ENCODE results near the gene RIN3. TPM values are rescaled to one million over a fixed set of nuclear protein-coding genes. Genes with fewer than 3 reads are reported as not detected.
"Not testable (repeated sequence)": the region's sequence is repeated elsewhere in the genome, so short reads cannot be mapped to it uniquely, and the experiment has no call there.

Gene RIN3
- total RNA-seq, 4 donors from 2014 or later, result 6.2 to 29.8 (median 12.2) TPM

DNA sequence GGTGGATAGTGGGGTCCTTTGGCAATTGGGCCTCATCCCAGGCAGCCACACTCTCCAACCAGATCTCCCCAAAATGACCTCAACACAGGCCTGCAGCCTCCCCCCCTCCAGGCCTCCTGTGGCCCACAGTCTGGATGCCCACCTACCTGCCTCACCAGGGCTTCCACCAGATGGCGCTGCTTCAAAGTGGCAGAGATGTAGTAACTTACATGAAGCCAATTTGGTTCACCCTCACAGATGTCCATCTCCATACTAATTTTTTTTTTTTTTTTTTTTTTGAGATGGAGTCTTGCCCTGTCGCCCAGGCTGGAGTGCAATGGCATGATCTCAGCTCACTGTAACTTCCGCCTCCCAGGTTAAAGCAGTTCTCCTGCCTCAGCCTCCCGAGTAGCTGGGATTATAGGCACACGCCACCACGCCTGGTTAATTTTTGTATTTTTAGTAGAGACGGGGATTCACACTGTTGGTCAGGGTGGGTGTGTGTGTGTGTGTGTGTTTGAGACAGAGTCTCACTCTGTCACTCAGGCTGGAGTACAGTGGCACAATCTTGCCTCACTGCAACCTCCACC lies 201.2 kb downstream of the RIN3 start:
- H3K4me3 ChIP-seq; H3K4me1 ChIP-seq; intact Hi-C loops (cut with DNase I; ENCODE audit: low total_unique reads); H3K27me3 ChIP-seq; H3K36me3 ChIP-seq; H3K9me3 ChIP-seq; H3K27ac ChIP-seq: not testable (repeated sequence)
- peak; percentile 55 to 66 for DNase-seq
- TF ChIP-seq, protein P1, sequence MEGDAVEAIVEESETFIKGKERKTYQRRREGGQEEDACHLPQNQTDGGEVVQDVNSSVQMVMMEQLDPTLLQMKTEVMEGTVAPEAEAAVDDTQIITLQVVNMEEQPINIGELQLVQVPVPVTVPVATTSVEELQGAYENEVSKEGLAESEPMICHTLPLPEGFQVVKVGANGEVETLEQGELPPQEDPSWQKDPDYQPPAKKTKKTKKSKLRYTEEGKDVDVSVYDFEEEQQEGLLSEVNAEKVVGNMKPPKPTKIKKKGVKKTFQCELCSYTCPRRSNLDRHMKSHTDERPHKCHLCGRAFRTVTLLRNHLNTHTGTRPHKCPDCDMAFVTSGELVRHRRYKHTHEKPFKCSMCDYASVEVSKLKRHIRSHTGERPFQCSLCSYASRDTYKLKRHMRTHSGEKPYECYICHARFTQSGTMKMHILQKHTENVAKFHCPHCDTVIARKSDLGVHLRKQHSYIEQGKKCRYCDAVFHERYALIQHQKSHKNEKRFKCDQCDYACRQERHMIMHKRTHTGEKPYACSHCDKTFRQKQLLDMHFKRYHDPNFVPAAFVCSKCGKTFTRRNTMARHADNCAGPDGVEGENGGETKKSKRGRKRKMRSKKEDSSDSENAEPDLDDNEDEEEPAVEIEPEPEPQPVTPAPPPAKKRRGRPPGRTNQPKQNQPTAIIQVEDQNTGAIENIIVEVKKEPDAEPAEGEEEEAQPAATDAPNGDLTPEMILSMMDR (IDR thresholded peaks at IDR 0.05), result peak; percentile 37 to 61 (median 53)

DNA sequence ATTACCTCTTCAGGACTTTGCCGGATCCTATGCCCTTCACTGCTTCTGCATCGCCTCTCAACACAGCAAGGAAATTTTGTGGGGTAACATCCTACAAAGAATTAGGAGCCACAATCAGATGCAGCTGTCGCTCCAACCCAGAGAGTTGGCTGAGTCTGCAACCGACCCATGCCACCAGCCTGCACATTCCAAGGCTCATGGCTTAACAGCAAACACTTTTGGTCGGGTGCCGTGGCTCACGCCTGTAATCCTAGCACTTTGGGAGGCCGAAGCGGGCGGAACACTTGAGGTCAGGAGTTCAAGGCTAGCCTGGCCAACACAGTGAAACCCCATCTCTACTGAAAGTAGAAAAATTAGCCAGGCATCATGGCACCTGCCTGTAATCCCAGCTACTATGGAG lies 202.6 kb downstream of the RIN3 start:
- no peak for DNase-seq
- no peaks in the 10 kb centered on the region for H3K36me3 ChIP-seq
- intact Hi-C loops (cut with DNase I; ENCODE audit: low total_unique reads), result no loop called here
- no peak overlapping the region for H3K4me3 ChIP-seq
- H3K27ac ChIP-seq, result no peak overlapping the region
- no peaks in the 10 kb centered on the region for H3K4me1 ChIP-seq
- no peaks in the 10 kb centered on the region for H3K9me3 ChIP-seq
- no peak for TF ChIP-seq POLR2A (IDR thresholded peaks at IDR 0.05)
- TF ChIP-seq, protein P1 (IDR thresholded peaks at IDR 0.05), result no peak
- H3K27me3 ChIP-seq, result no peaks in the 10 kb centered on the region

DNA sequence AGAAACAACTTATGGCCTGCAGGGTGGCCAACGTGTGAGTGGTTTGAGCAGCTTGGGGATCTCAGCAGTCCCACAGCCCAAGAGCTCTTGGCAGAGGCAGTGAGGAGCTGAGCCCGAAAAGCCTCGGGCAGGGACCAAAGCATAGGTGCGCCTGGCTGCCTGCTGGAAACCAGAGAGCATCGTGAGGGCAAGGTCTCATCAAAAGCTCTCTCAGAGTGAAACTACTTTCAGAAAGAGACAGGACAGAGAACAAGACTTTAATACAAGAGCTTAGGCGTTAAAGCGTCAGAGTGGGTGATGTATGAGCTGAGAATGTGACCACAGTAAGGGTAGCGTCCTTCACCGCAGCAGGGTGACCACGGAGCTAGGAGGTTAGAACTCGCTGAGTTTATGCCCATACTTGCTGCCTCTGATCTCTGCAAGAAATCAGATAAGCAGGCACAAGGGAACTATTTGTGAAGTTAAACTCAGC lies 204.0 kb downstream of the RIN3 start:
- Histone ChIP-seq H3K27me3 (no peaks in the 10 kb centered on the region), H3K27ac (no peak overlapping the region), H3K4me1 (no peaks in the 10 kb centered on the region), H3K4me3 (no peak overlapping the region), H3K9me3 (no peaks in the 10 kb centered on the region), H3K36me3 (no peaks in the 10 kb centered on the region)
- no peak for DNase-seq
- TF ChIP-seq POLR2A (IDR thresholded peaks at IDR 0.05), result no peak
- intact Hi-C loops (cut with DNase I; ENCODE audit: low total_unique reads), result no loop called here

DNA sequence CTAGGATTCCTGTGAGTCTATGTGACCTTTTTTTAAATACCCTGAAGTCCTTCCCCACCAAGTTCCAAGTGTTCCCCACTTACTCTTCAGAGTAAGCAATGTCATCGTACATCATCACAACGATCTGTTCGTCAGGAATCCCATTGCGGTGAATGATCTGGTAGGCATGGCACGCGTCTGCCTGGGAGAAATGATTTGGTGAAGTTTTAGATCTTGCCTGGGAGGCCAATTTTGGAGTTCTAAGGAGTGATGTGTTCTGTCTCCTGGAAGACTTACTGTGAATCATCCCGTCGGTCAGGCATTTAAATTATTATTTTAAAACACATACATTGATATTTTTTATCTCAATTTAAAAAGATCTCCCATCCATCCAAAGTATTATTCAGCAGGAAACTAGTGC lies 205.1 kb downstream of the RIN3 start:
- no peaks in the 10 kb centered on the region for H3K9me3 ChIP-seq
- no peaks in the 10 kb centered on the region for H3K27me3 ChIP-seq
- intact Hi-C loops (cut with DNase I; ENCODE audit: low total_unique reads), result no loop called here
- no peak overlapping the region for H3K27ac ChIP-seq
- no peaks in the 10 kb centered on the region for H3K4me1 ChIP-seq
- DNase-seq, result no peak
- no peaks in the 10 kb centered on the region for H3K36me3 ChIP-seq
- TF ChIP-seq, protein P1 (IDR thresholded peaks at IDR 0.05), result no peak
- no peak for TF ChIP-seq POLR2A (IDR thresholded peaks at IDR 0.05)
- H3K4me3 ChIP-seq, result no peak overlapping the region

DNA sequence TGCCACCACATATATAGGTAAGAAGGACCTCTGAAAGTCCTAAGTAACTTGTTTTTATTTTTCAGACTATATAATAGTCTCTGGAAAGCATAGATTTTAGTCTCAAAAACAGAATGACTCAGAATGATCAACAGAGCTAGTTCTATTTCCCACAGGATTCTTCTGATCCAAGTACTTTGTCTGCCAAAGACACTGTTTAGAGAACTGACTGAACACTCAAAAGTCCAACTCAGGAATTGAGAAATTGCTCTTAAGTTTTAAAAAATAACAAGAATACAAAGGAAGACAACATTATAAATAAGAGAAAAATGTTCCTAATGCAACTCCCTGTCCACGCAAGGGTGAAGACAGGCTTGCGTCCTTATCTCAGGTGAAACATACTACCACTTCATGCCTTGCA lies 205.8 kb downstream of the RIN3 start:
- DNase-seq, result no peak
- no peaks in the 10 kb centered on the region for H3K27me3 ChIP-seq
- H3K36me3 ChIP-seq, result no peaks in the 10 kb centered on the region
- H3K4me3 ChIP-seq, result no peak overlapping the region
- H3K4me1 ChIP-seq, result no peaks in the 10 kb centered on the region
- peak overlapping the region; percentile 9 to 35 for H3K27ac ChIP-seq
- TF ChIP-seq, protein P1 (IDR thresholded peaks at IDR 0.05), result no peak
- TF ChIP-seq POLR2A (IDR thresholded peaks at IDR 0.05), result no peak
- intact Hi-C loops (cut with DNase I; ENCODE audit: low total_unique reads), result no loop called here
- H3K9me3 ChIP-seq, result no peaks in the 10 kb centered on the region

GRCh38 chr14:92719890-92720323 lies 206.3 kb downstream of the RIN3 start:
- Histone ChIP-seq H3K27ac (peak overlapping the region; percentile 9 to 35), H3K4me3 (no peak overlapping the region), H3K36me3 (no peaks in the 10 kb centered on the region), H3K27me3 (no peaks in the 10 kb centered on the region), H3K9me3 (no peaks in the 10 kb centered on the region), H3K4me1 (no peaks in the 10 kb centered on the region)
- no peak for TF ChIP-seq POLR2A (IDR thresholded peaks at IDR 0.05)
- TF ChIP-seq, protein P1 (IDR thresholded peaks at IDR 0.05), result no peak
- DNase-seq, result peak in 1 of 2 donors; percentile 24
- intact Hi-C loops (cut with DNase I; ENCODE audit: low total_unique reads), result no loop called here
